ENCODE data around the gene GGCX. TPM values are rescaled to one million over a fixed set of nuclear protein-coding genes. Genes with fewer than 3 reads are reported as not detected.
"Not testable (repeated sequence)": the region's sequence is repeated elsewhere in the genome, so short reads cannot be mapped to it uniquely, and the experiment has no call there.

GGCX gene
- total RNA-seq, 6 donors from 2014 or later, result 21.2 to 70.6 (median 38.0) TPM

DNA sequence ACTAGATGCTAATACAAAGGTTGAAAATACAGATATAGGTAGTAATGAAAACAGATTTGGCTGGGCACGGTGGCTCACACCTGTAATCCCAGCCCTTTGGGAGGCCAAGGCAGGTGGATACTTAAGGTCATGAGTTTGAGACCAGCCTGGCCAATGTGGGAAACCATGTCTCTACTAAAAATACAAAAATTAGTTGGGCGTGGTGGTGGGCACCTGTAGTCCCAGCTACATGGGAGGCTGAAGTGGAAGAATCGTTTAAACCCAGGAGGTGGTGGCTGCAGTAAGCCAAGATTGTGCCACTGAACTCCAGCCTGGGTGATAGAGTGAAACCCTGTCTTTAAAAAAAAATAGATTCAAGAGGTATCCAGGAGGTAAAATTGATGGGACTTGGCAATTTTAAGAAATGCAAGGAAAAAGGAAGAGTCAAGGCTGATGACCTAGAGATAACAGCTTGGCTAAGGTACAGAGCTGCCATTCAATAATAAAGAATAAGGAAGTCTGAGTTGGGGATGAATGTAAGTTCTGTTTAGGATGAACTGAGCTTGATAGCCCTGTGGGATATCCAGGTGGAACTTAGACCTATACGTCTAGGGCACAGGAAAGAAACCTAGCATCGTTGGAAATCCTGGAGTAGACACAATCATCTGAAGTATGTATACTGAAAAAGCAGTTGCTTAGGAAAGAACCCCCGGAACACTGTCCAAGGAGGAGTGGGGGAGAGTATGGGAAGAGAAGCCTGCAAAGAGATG is 13.3 kb downstream of the GGCX start:
- DNase-seq, result no peak
- Histone ChIP-seq H3K36me3 (peaks cover 9 to 95% (median 60%) of the 10 kb centered on the region in 4 donors), H3K4me3 (no peak overlapping the region), H3K27me3 (no peaks in the 10 kb centered on the region), H3K4me1 (peaks cover 7 to 17% (median 15%) of the 10 kb centered on the region in 4 donors), H3K27ac (peak overlapping the region in 1 of 4 donors; percentile 30), H3K9me3 (no peaks in the 10 kb centered on the region)
- TF ChIP-seq POLR2AphosphoS5 (IDR thresholded peaks at IDR 0.05) (no peak), POLR2A (IDR thresholded peaks at IDR 0.05) (no peak), EP300 (IDR thresholded peaks at IDR 0.05) (no peak)
- TF ChIP-seq, protein P1, sequence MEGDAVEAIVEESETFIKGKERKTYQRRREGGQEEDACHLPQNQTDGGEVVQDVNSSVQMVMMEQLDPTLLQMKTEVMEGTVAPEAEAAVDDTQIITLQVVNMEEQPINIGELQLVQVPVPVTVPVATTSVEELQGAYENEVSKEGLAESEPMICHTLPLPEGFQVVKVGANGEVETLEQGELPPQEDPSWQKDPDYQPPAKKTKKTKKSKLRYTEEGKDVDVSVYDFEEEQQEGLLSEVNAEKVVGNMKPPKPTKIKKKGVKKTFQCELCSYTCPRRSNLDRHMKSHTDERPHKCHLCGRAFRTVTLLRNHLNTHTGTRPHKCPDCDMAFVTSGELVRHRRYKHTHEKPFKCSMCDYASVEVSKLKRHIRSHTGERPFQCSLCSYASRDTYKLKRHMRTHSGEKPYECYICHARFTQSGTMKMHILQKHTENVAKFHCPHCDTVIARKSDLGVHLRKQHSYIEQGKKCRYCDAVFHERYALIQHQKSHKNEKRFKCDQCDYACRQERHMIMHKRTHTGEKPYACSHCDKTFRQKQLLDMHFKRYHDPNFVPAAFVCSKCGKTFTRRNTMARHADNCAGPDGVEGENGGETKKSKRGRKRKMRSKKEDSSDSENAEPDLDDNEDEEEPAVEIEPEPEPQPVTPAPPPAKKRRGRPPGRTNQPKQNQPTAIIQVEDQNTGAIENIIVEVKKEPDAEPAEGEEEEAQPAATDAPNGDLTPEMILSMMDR (IDR thresholded peaks at IDR 0.05), result no peak
- no peak for ATAC-seq (ENCODE audit: low FRiP score in 2 of 2)
- WGBS, 2 donors, result 74 to 87% methylated on average over 6 of the region's 6 CpGs

DNA sequence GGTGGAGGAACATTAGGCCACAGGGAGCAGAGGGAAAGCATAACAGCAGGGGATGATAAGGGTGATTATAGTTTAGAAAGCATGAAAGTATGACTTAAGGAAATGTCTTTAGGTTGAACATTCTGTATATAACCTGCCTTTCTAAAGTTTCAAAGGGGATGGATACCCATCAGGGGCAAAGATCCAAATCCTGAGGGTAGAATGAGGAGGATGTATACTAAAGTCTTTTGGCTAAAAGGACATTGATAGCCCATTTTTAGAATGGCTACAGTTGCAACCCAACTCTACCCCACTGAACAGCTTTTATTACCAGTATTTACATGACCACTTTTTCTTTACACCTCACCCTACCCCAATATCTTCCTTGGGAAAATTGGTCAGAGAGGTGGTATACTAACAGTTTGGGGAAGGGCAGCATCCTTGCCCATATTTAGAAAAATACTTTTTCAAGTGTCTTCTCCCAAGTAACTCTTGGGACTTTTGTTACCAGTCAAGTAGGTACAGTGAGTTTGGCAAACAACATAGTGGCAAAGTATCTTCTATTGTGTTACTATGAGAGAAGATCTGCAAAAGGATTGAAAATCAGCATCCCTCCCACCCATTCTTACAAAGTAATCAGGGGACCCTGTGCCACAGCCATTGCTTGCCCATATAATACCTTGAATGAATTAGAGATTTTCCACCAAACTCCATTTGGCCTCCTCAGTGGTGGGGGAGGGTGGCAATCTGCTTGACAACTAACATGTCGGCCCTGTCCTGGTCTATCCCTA is 14.0 kb downstream of the GGCX start:
- TF ChIP-seq, protein P1 (IDR thresholded peaks at IDR 0.05), result no peak
- no peak for TF ChIP-seq POLR2AphosphoS5 (IDR thresholded peaks at IDR 0.05)
- no peak for TF ChIP-seq EP300 (IDR thresholded peaks at IDR 0.05)
- no peak for TF ChIP-seq POLR2A (IDR thresholded peaks at IDR 0.05)
- H3K9me3 ChIP-seq, result no peaks in the 10 kb centered on the region
- no peak overlapping the region for H3K4me3 ChIP-seq
- H3K27me3 ChIP-seq, result no peaks in the 10 kb centered on the region
- ATAC-seq (ENCODE audit: low FRiP score in 2 of 2) (no peak), DNase-seq (no peak)
- H3K36me3 ChIP-seq, result peaks cover 15 to 95% (median 60%) of the 10 kb centered on the region in 4 donors
- peak overlapping the region in 1 of 4 donors; percentile 18 for H3K27ac ChIP-seq
- H3K4me1 ChIP-seq, result peaks cover 15 to 25% (median 18%) of the 10 kb centered on the region in 4 donors
- WGBS, 2 donors, result 88 to 100% methylated on average over 1 of the region's 1 CpG

DNA sequence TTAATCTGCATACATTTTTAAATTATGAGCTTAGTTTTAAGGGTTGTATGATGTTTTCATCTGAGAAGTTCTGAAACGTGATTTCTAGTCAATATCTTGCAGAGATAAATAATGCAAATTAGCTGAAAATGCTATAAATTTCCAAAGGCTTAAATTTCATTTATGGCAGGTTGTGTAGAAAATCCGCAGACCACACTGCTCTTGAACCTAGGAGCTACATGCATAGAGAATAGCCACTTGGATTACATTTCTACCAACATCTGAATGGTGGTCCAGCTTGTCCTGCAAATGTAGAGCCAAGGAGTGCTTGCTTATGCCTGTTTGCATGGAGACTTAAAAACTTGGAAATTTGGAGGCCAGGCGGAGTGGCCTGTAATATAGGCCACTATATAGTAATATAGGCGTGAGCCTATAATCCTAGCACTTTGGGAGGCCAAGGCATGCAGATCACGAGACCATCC is 15.5 kb downstream of the GGCX start:
- Histone ChIP-seq H3K27ac (no peak overlapping the region), H3K36me3 (peaks cover 22 to 96% (median 62%) of the 10 kb centered on the region in 4 donors), H3K27me3 (no peaks in the 10 kb centered on the region), H3K4me3 (no peak overlapping the region), H3K9me3 (no peaks in the 10 kb centered on the region), H3K4me1 (peaks cover 26 to 34% (median 29%) of the 10 kb centered on the region in 4 donors)
- DNase-seq (no peak), ATAC-seq (ENCODE audit: low FRiP score in 2 of 2) (no peak)
- WGBS, 2 donors, result 80 to 86% methylated on average over 5 of the region's 5 CpGs
- TF ChIP-seq POLR2A (IDR thresholded peaks at IDR 0.05), result no peak
- TF ChIP-seq, protein P1 (IDR thresholded peaks at IDR 0.05), result no peak
- no peak for TF ChIP-seq EP300 (IDR thresholded peaks at IDR 0.05)
- TF ChIP-seq POLR2AphosphoS5 (IDR thresholded peaks at IDR 0.05), result no peak

DNA sequence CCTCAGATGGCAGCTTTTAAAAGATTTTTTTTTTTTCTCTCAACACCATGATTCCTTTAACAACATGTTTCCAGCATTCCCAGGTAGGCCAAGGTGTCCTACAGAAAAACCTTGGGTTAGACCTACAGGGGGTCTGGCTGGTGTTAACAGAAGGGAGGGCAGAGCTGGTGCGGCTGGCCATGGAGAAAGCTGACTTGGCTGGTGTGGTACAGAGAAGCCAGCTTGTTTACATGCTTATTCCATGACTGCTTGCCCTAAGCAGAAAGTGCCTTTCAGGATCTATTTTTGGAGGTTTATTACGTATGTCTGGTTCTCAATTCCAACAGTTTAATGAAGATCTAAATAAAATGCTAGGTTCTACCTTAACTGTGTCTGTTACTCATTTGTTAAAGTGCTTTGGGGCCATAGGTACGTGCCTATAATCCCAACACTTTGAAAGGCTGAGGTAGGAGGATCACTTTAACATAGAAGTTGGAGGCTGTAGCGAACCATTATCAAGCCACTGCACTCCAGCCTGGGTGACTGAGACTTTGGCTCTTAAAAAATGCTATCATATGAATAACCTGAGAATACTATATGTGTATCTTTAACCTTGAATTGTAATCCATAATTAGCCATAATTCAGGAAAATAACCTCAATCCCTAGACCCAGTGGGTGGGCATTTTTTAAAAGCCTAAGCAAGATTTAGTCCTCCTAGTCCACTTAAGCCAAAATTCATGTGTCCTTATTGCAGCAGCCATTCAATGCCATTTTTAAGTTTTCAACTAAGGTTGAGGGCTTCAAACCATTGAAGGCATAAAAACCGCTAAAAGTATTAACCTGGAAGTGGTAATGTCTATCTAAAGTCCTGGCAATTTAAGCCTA is 16.1 kb downstream of the GGCX start:
- peaks cover 22 to 89% (median 55%) of the 10 kb centered on the region in 4 donors for H3K36me3 ChIP-seq
- 85 to 88% methylated on average over 4 to 5 of the region's 5 CpGs for WGBS, 2 donors
- ATAC-seq (ENCODE audit: low FRiP score in 2 of 2), result not testable (repeated sequence)

DNA sequence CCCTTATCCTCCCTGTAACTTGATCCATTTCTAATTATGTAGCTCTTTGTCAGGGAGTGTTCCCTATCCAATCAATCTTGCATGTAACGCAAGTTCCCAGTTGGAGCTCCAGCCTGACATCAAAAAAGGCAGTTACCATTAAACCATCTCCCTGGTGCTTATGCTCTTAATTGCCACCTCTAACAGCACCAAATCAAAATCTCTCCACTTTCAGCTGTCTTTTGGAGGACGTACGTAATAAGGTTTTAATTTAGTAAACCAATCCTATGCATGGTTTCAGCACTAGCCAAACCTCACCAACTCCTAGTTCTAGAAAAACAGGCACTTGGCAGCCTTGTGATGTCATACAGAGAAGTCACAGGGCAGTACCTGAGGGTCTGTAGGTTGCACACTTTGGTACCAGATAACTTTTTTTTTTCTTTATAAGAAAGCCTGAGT is 17.0 kb downstream of the GGCX start:
- 86 to 90% methylated on average over 3 of the region's 3 CpGs for WGBS, 2 donors
- Histone ChIP-seq H3K36me3 (peaks cover 22 to 80% (median 51%) of the 10 kb centered on the region in 4 donors), H3K27ac (peak overlapping the region in 1 of 4 donors; percentile 9), H3K4me1 (peaks cover 28 to 40% (median 33%) of the 10 kb centered on the region in 4 donors)
- H3K4me3 ChIP-seq; ATAC-seq (ENCODE audit: low FRiP score in 2 of 2); H3K27me3 ChIP-seq; H3K9me3 ChIP-seq; DNase-seq: not testable (repeated sequence)

More for the DNA sequence above, 16.1 kb downstream of the GGCX start:
- H3K4me3 ChIP-seq, H3K27me3 ChIP-seq, H3K9me3 ChIP-seq, DNase-seq: not testable (repeated sequence)
- H3K4me1 ChIP-seq, result peaks cover 30 to 40% (median 32%) of the 10 kb centered on the region in 4 donors
- peak overlapping the region in 1 of 4 donors; percentile 9 for H3K27ac ChIP-seq
